Measurements from ENCODE around the gene RANBP10.

Gene RANBP10

GRCh38 chr16:67734731-67735201, 71.6 kb downstream of the RANBP10 start:
- DNase-seq: no peak

GRCh38 chr16:67733734-67734470, 72.5 kb downstream of the RANBP10 start:
- no peak for DNase-seq

- no peak for DNase-seq
Observed at GRCh38 chr16:67731753-67732095, 74.6 kb downstream of the RANBP10 start.

GRCh38 chr16:67731071-67731752, 75.1 kb downstream of the RANBP10 start:
- DNase-seq: no peak

- no peak for DNase-seq
Observed at GRCh38 chr16:67730326-67730725, 76.0 kb downstream of the RANBP10 start.

- DNase-seq: no peak
Observed at GRCh38 chr16:67729636-67730248, 76.6 kb downstream of the RANBP10 start.

GRCh38 chr16:67727521-67728485, 78.6 kb downstream of the RANBP10 start:
- DNase-seq: no peak

GRCh38 chr16:67726106-67727034, 80.0 kb downstream of the RANBP10 start:
- DNase-seq: no peak

GRCh38 chr16:67723911-67724305, 82.5 kb downstream of the RANBP10 start:
- no peak for DNase-seq

- no peak for DNase-seq
Observed at GRCh38 chr16:67723151-67723910, 83.0 kb downstream of the RANBP10 start.

GRCh38 chr16:67720236-67720635, 86.1 kb downstream of the RANBP10 start:
- DNase-seq: no peak

GRCh38 chr16:67719778-67720144, 86.6 kb downstream of the RANBP10 start:
- DNase-seq: peak; percentile 28

- peak; percentile 96 for DNase-seq
Observed at GRCh38 chr16:67719048-67719777, 87.1 kb downstream of the RANBP10 start, which contains the start of gene GFOD2. Gene GFOD2, minus strand, starts transcription at chr16:67719316. Its CDS starts 33,601 bp downstream, at chr16:67685715.

GRCh38 chr16:67718668-67719047, 87.7 kb downstream of the RANBP10 start:
- DNase-seq: peak; percentile 46

GRCh38 chr16:67716097-67716496, 90.3 kb downstream of the RANBP10 start:
- no peak for DNase-seq

- no peak for DNase-seq
Observed at GRCh38 chr16:67714522-67714921, 91.8 kb downstream of the RANBP10 start.

GRCh38 chr16:67713647-67714273, 92.6 kb downstream of the RANBP10 start:
- no peak for DNase-seq

GRCh38 chr16:67710607-67711006, 95.8 kb downstream of the RANBP10 start:
- no peak for DNase-seq

GRCh38 chr16:67709050-67709449, 97.3 kb downstream of the RANBP10 start:
- DNase-seq: no peak

GRCh38 chr16:67708368-67708771, 98.0 kb downstream of the RANBP10 start:
- DNase-seq: no peak

Measured in NCI-H1092 treated with DMSO at 0.1 percent for 48 hours (cell line).